SJSA1 (cell line): Measurements from ENCODE around the gene TFRC. TPM values are rescaled to one million over a fixed set of nuclear protein-coding genes. Genes with fewer than 3 reads are reported as not detected.
A peak's percentile ranks its signal among the peaks of the same experiment; 100 is the strongest.
"Not testable (repeated sequence)": the region's sequence is repeated elsewhere in the genome, so short reads cannot be mapped to it uniquely, and the experiment has no call there.

ENCODE experiments used
- DNase-seq, 2 experiments: peaks; one replicate each; pipeline ENCODE4 v3.0.0-alpha.2; 2015 to 2020; ENCODE audit warnings: low spot score in 2 of 2, low read depth in 1 of 2
- H3K27ac ChIP-seq: fragments of 250-450 bp; sonication (Bioruptor Pico); 2 replicates; pipeline ENCODE4 v1.5.1; 2020; ENCODE audit warnings: mild to moderate bottlenecking, moderate library complexity
- H3K27me3 ChIP-seq: fragments of 250-450 bp; sonication (Bioruptor Pico); replicated peaks from 2 replicates; pipeline ENCODE4 v1.5.1; 2020; ENCODE audit warnings: mild to moderate bottlenecking, moderate library complexity
- H3K36me3 ChIP-seq: fragments of 250-450 bp; sonication (Bioruptor Pico); 2 replicates; pipeline ENCODE4 v1.5.1; 2020; ENCODE audit warnings: mild to moderate bottlenecking
- H3K4me1 ChIP-seq: fragments of 250-450 bp; sonication (Bioruptor Pico); replicated peaks from 2 replicates; pipeline ENCODE4 v1.6.1; 2021; ENCODE audit warnings: mild to moderate bottlenecking
- H3K4me3 ChIP-seq: fragments of 250-450 bp; sonication (Bioruptor Pico); 2 replicates; pipeline ENCODE4 v1.5.1; 2020; ENCODE audit warnings: mild to moderate bottlenecking
- H3K9me3 ChIP-seq: fragments of 250-450 bp; sonication (Bioruptor Pico); replicated peaks from 2 replicates; pipeline ENCODE4 v1.5.1; 2020; ENCODE audit warnings: mild to moderate bottlenecking
- total RNA-seq: library from RNA; depleted of rRNA; stranded (reverse); fragments of >200 nt; shearing (Covaris generic); gene quantifications from 2 replicates; pipeline ENCODE4 v1.2.3, GENCODE V29; 2014

TFRC gene
- total RNA-seq, 1 experiment from 2014 or later, result 92.3 TPM

DNA sequence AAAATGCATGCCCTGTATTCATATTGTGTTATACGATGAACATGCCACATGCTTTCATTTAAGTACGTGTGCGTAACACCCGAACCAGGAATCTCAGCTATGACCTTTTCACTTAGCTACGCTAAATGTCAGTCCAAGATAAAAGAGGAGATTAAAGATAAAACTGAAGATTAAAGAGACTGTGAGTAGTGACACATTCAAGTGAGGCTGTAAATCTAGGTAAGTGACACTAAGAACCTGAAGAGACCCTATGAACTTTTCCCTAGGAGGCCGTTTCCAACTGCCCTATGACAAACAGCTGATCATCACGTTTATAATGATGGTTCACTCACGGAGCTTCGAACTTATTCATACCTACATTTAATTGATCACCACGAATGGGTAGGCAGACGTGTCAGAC, 32.2 kb downstream of the TFRC start:
- no peak for DNase-seq
- Histone ChIP-seq H3K36me3 (peaks cover 50% of the 10 kb centered on the region), H3K4me3 (no peak overlapping the region), H3K4me1 (no peaks in the 10 kb centered on the region), H3K27me3 (no peaks in the 10 kb centered on the region), H3K27ac (no peak overlapping the region), H3K9me3 (no peaks in the 10 kb centered on the region)

DNA sequence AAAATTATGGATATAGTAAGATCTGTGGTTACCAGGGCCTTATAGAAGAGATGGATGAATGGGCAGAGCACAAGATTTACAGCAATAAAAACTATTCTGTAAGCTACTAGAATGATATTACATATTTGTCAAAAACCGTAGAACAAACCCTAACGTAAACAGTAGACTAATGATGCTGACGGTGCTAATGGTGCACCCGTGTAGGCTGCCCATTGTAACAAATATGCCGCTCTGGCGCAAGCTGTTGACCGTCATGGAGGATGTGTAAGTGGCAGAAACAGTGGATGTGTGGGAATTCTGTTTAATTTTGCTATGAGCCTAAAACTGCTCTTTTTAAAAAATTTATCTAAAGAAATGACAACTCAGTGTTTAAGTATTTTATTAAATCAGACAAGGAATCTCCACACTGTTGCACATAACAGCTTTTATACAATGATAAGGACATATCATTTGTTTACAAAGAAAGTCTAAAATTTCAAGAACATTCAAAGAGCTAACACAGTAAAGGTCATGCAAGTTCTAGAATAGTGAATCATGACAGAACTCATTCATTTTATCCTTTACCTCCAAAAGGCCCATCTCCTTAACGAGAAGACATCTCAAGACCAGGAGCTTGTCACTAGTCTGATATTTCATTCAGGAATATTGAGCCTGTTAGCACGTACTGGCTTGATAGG, 32.8 kb downstream of the TFRC start:
- Histone ChIP-seq H3K27me3 (no peaks in the 10 kb centered on the region), H3K4me1 (no peaks in the 10 kb centered on the region), H3K36me3 (peaks cover 45% of the 10 kb centered on the region), H3K4me3 (no peak overlapping the region), H3K9me3 (no peaks in the 10 kb centered on the region), H3K27ac (no peak overlapping the region)
- DNase-seq, result no peak

DNA sequence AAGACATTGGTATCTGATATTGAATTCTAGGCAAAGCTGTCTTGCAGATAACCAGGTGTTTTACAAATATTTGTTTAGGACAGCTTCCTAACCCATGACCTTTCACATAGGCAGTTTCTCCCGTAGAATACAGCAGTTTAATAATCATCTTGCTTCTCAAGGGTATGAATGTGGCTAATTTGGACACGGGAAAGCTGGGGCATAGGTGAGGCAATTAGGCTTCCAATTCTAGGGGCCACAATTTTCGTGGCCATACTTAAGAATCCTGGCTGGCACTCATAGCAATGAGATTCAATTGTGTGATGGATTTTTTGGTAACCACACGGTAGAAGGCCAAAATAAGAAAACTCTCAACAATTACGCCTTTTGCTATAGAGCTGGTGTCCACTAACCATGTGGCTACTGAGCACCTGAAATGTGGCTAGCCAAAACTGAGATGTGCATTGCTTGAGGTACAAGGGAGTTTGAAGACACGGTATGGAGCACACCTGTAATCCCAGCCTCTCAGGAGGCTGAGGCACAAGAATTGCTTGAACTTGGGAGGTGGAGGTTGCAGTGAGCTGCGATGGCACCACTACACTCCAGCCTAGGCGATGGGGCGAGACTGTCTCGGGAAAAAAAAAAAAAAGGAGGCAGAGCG, 34.4 kb downstream of the TFRC start:
- no peaks in the 10 kb centered on the region for H3K9me3 ChIP-seq
- peaks cover 31% of the 10 kb centered on the region for H3K36me3 ChIP-seq
- no peak for DNase-seq
- H3K27ac ChIP-seq, result no peak overlapping the region
- no peaks in the 10 kb centered on the region for H3K4me1 ChIP-seq
- no peaks in the 10 kb centered on the region for H3K27me3 ChIP-seq
- H3K4me3 ChIP-seq, result no peak overlapping the region

DNA sequence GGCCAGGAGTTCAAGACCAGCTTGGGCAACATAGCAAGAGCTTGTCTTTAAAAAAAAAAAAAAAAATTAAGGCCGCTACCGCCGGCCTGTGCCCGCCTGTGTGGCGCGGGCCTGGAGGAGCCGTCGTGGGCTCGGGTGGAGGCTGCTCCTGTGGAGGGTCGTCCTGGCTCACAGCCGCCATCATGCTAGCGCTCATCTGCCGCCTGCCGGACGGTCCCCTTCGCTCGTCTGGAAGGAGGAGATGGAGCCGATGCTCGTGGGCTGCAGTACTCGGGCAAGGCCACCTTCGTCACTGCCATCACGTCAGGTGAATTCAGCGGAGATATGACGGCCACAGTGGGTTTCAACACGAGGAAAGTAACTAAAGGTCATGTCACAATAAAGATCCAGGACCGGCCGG, 37.4 kb downstream of the TFRC start:
- no peaks in the 10 kb centered on the region for H3K27me3 ChIP-seq
- H3K36me3 ChIP-seq, result peaks cover 3% of the 10 kb centered on the region
- no peak overlapping the region for H3K27ac ChIP-seq
- no peaks in the 10 kb centered on the region for H3K4me1 ChIP-seq
- no peak overlapping the region for H3K4me3 ChIP-seq
- H3K9me3 ChIP-seq, result no peaks in the 10 kb centered on the region; the same call in 1 of the 2 replicates
- DNase-seq, result no peak

DNA sequence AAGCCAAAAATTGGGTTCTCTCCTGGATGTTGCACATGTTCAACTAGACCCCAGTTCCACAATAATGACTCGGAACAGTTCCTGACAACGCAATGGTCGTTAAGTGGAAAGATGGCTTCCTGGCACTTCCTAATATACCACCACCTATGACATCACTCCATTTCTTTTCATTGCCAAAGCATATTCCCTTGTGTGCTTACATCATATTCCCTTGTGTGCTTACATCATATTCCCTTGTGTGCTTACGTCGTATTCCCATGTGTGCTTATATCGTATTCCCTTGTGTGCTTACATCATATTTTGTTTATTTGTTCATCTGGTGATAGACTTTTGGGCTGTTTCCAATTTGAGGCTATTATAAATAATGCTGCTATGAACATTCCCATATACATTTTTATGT, 39.2 kb downstream of the TFRC start:
- DNase-seq, result no peak
- H3K4me3 ChIP-seq, result no peak overlapping the region
- no peaks in the 10 kb centered on the region; the same call in 1 of the 2 replicates for H3K9me3 ChIP-seq
- no peak overlapping the region for H3K27ac ChIP-seq
- no peaks in the 10 kb centered on the region for H3K36me3 ChIP-seq
- H3K27me3 ChIP-seq, result no peaks in the 10 kb centered on the region
- H3K4me1 ChIP-seq, result no peaks in the 10 kb centered on the region

DNA sequence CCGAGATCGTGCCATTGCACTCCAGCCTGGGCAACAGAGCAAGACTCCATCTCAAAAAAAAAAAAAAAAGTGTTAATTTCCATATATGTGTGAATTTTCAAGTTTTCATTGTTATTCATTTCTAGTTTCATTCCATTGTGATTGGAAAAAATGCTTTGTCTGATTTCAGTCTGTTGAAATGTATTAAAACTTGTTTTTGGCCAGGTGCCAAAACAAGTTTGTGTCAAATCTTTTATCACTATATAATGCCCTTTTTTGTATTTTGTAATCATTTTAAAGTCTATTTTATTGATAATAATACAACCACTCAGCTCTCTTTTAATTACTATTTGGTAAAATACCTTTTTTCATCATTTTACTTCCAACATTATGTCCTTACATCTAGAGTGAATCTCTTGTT, 42.5 kb downstream of the TFRC start:
- H3K27ac ChIP-seq, result no peak overlapping the region
- no peak overlapping the region for H3K4me3 ChIP-seq
- no peaks in the 10 kb centered on the region for H3K4me1 ChIP-seq
- no peak for DNase-seq
- no peaks in the 10 kb centered on the region; the same call in 1 of the 2 replicates for H3K9me3 ChIP-seq
- no peaks in the 10 kb centered on the region for H3K36me3 ChIP-seq
- no peaks in the 10 kb centered on the region for H3K27me3 ChIP-seq

DNA sequence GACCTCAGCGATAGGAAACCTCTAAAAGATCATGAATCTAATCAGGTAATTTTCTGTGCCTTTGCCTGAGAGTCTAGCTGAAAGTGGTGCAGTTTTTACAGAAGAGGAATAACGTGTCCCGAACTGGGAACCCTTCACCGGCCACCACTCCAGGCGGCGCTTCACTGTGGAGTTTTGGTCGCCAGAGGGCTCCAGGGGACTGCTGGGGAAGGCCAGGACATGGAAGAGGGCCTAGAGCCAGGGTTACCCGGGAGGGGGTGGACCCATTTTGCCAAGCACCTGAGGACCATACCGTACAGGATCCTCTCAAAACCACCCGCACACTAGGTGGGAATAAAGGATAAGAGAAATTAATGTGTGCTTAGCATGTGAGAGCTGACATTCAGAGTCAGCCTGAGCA, 55.8 kb downstream of the TFRC start:
- not testable (repeated sequence) for H3K27ac ChIP-seq, DNase-seq, H3K36me3 ChIP-seq, H3K27me3 ChIP-seq, H3K9me3 ChIP-seq, H3K4me1 ChIP-seq, H3K4me3 ChIP-seq

DNA sequence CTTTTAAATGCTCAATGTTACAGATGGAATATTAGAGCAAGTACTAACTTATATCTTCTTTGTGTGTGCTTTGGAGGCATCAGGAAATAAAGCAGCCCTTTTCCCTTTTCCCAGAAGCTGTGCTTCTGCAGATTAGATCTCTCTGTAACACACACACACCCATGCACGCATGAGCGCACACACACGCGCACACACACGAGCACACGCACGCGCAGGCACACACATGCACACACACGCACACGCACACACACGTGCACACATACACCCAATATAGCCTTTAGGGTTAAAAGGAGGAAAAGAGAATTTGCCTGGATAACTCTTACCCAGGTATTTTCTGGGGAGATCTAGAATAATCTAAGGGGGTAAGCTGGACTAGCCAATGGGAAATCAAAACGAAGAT, 56.9 kb downstream of the TFRC start:
- no peak for DNase-seq
- no peak overlapping the region for H3K4me3 ChIP-seq
- no peaks in the 10 kb centered on the region for H3K36me3 ChIP-seq
- no peaks in the 10 kb centered on the region for H3K9me3 ChIP-seq
- no peaks in the 10 kb centered on the region for H3K4me1 ChIP-seq
- no peaks in the 10 kb centered on the region for H3K27me3 ChIP-seq
- H3K27ac ChIP-seq, result no peak overlapping the region

DNA sequence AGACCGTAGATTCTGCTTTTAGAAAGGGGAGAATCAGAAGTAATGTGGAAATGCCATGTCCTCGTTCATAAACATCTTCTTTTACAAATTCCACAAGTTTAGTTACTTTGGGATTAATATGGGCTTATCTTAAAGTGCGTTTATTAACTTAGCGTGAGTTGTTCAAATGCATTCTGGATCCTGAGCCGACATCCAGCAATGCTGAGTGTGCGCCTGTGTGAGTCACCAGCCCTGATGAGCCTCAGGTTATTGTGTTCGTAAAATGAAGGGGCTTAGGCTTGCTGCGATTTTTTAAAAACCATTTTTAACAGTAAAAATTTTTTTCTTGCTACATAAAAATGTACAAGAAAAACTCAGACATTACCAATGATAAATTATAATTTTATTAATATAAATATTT, 57.9 kb downstream of the TFRC start:
- Histone ChIP-seq H3K36me3 (no peaks in the 10 kb centered on the region), H3K4me1 (no peaks in the 10 kb centered on the region), H3K27me3 (no peaks in the 10 kb centered on the region), H3K4me3 (no peak overlapping the region), H3K27ac (no peak overlapping the region), H3K9me3 (no peaks in the 10 kb centered on the region)
- no peak for DNase-seq

DNA sequence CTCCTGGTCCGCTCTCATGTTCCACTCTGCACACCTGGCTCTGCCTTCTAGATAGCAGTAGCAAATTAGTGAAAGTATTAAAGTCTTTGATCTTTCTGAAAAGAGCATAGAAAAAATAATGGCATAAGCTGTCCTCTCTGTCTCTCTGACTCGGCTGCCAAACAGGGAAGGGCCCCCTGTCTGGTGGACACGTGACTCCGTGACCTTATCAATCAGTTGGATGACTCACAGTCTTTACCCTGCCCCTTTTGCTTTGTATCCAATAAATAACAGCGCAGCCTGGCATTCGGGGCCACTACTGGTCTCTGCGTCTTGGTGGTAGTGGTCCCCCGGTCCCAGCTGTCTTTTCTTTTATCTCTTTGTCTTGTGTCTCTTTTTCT, 59.4 kb downstream of the TFRC start:
- not testable (repeated sequence) for H3K9me3 ChIP-seq, H3K27ac ChIP-seq, H3K36me3 ChIP-seq, H3K27me3 ChIP-seq, DNase-seq, H3K4me1 ChIP-seq, H3K4me3 ChIP-seq

DNA sequence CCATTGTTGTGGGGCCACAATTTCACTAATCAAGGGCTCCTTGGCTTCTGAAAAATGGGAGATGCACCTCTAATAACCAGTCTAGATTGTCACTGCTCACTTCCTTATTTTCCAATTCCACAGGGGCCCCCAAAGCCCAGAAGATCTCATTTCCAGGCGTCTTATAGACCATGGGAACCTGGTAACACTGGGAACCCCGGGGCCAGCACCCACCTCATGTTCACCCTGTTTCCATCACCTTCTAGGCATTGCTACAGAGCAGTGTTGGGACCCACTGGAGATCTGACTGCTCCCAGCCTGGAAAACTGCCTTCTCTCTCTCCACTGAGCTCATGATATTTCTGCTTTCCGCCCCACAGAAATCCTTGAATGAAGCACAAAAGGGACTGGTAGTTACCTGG, 61.5 kb downstream of the TFRC start:
- Histone ChIP-seq H3K27me3 (no peaks in the 10 kb centered on the region), H3K4me1 (no peaks in the 10 kb centered on the region), H3K27ac (no peak overlapping the region), H3K4me3 (no peak overlapping the region), H3K9me3 (no peaks in the 10 kb centered on the region), H3K36me3 (no peaks in the 10 kb centered on the region)
- no peak for DNase-seq

DNA sequence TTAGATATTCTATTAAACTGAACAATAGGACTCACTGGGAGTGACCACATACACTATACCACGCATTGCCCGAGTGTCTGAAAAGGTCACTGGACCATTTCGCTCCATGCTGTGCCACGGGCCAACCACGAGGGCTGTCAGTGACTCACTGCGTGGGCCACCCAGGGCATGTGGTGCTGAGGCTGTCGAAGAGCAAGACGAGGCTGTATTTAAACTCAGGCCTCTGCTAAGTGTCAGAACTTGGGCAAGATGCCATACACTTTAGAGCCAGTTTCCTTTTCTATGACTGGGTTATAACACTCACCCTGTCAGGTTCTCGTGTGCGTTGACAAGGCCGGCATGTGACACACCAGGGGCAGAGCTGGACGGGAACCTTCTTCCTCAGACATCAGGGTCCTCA, 62.3 kb downstream of the TFRC start:
- DNase-seq, result peak; percentile 48 to 65
- H3K4me3 ChIP-seq, H3K27me3 ChIP-seq, H3K27ac ChIP-seq, H3K36me3 ChIP-seq, H3K9me3 ChIP-seq, H3K4me1 ChIP-seq: not testable (repeated sequence)

DNA sequence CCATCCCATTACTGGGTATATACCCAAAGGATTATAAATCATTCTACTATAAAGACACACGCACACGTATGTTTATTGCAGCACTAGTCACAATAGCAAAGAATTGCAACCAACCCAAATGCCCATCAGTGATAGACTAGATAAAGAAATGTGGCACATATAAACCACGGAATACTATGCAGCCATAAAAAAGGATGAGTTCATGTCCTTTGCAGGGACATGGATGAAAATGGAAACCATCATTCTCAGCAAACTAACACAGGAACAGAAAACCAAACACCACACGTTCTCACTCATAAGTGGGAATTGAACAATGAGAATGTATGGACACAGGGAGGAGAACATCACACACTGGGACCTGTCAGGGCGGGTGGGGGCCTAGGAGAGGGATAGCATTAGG, 63.7 kb downstream of the TFRC start:
- DNase-seq, H3K36me3 ChIP-seq, H3K9me3 ChIP-seq, H3K4me1 ChIP-seq, H3K4me3 ChIP-seq, H3K27ac ChIP-seq, H3K27me3 ChIP-seq: not testable (repeated sequence)

DNA sequence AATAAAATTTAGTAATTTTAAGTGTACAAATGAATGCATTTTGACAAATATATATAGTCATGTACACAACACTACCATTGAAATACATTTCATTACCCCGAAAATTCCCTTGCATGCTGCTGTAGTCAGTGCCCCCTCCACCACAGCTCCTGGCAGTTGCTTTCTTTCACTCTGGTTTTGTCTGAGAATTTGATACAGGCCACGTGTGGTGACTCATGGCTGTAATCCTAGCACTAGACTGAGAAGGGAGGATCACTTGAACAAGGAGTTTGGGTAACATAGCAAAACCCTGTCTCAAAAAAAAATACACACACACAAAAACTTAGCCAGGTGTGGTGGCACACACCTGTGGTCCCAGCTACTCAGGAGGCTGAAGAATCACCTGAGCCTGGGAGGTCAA, 65.4 kb downstream of the TFRC start:
- Histone ChIP-seq H3K4me3 (no peak overlapping the region), H3K27me3 (peaks cover 7% of the 10 kb centered on the region), H3K4me1 (no peaks in the 10 kb centered on the region), H3K27ac (no peak overlapping the region), H3K9me3 (no peaks in the 10 kb centered on the region), H3K36me3 (no peaks in the 10 kb centered on the region)
- DNase-seq, result no peak

DNA sequence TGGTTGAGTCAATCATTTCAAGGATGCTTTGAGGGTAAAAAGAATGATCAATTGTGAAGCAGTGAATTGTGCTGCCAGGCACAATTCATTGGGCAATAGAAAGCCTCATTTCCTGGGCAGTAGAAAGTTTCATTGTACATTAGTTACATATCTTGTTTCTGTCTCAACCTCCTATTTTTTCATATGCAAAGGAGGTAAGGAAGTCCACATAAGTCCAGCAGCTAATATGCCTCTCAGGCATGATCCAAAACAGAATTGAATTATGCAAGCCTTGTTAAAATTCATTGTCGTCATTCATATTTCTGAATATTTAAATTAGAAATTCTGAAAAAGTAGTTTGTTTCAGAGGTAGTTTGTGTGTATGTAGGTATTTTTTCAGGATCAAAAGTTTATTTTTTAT, 65.8 kb downstream of the TFRC start:
- no peaks in the 10 kb centered on the region for H3K36me3 ChIP-seq
- H3K9me3 ChIP-seq, result no peaks in the 10 kb centered on the region
- H3K4me1 ChIP-seq, result no peaks in the 10 kb centered on the region
- H3K4me3 ChIP-seq, result no peak overlapping the region
- H3K27me3 ChIP-seq, result peaks cover 7% of the 10 kb centered on the region
- no peak overlapping the region for H3K27ac ChIP-seq
- DNase-seq, result no peak
